ENCODE data around the gene TMOD1.
A peak's percentile ranks its signal among the peaks of the same experiment; 100 is the strongest.

TMOD1 gene

DNA sequence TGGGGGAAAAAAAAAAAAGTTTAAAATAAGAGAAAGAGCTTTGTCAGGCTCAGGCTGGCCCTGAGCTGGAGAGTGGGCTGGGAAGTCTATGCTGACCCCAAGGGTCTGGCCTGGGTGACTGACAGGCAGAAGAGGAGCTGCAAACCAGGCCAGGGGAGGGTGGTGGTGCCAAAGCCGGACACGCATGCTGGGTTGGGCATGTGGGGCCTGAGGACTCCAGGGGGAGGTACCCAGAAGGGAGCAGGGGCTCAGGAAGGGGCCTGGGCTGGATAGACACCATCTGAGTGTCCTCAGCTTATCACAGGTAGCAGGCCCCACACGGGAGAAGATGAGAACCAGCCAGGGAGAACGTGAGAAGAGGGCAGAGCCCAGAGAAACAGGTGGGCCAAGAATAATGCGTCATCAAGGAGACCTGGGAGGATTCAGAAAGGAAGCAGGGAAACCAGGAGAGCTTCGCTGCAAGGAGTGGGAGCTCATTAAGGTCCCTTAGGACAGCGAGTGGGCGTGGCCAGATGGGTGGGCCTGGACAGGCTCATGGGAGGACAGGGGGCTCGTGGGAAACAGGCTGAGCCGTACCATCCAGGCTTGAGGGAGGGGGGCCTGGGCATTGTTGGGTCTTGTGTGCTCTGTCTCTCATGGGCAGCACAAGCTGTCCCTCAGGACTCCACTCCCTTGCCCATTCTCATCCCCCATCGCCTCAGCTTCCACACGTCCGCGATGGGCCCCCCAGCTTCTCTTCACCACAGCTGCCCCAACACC is 16.0 kb downstream of the TMOD1 start:
- no peak for DNase-seq (ENCODE audit: low read depth in 2 of 2)

GRCh38 chr9:97518166-97518908 is 16.9 kb downstream of the TMOD1 start:
- no peak for DNase-seq (ENCODE audit: low read depth in 2 of 2)

DNA sequence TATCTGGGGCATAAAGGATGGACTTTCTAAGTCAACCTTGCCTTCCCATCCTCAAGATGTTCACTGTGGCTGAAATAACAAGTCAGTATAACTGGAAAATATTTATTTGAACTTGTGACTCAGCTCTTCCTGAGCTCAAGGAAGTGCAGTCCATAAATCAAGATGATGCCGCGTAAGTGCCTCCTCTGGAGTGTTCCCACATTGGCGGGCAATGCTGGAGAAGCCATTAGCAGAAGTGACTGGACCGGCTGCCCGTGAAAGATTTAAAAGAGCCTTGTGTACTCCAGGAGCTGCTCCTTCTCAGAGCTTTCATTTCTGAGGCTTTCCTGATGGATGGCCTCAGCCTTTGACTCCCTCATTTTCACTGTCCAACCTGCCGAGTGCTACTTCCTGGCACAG is 17.4 kb downstream of the TMOD1 start:
- no peak for DNase-seq (ENCODE audit: low read depth in 2 of 2)

DNA sequence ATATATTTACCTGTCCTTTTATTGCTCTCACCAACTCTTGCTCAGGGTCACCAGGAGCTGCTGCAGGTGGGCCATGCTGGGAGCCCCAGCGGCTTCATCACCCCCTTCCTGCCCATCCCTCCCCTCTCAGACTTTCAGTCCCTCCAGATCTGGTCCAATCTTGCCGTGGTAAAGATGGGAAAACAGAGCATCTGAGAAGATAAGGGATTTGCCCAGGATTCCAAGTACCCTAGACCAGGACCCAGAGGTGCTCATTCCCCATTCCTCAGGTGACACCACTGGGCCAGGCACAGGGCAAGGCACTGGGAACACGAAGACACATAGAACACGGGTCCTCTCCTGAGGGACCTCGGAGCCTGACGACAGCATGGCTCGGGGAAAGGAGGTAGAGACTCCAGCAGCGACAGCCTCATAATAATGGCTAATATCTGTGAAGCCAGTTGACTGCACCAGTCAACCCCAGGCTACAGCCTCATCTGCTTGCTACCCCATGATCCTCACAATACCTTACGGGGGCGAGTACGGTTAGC is 18.0 kb downstream of the TMOD1 start:
- no peak for DNase-seq (ENCODE audit: low read depth in 2 of 2)

DNA sequence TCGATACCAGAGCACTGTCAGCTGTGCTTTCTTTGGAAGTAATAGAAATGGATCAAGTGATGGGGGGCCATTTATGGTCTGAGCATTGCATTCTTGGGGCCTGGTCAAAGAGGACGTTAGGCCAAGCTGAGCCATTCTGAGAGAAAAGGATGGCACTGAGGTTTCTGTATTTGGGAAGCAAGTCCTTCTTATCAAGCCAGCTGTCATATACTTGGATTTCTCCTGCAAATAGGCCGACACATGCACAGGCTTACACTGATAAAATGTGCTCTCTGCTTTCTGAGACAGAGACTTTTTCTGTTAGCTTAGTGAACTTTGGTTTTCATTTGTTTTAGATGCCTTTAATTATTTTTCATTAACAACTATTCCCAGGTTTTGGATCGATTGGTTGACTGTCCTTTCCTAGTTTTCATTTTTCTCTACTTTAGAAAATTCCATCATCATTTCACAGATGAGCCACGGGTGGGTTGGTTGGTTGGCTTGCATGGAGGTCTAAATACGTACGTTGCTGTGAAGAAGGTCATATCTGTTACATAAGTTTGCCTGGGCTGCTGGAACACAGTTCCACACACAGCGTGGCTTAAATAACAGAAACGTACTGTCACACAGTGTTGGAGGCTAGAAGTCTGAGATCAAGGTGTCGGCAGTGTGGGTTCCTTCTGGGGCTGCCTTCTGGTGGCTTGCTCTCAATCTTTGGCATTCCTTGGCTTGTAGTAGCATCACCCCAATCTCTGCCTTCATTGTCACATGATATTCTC is 20.3 kb downstream of the TMOD1 start:
- DNase-seq (ENCODE audit: low read depth in 2 of 2): no peak

- no peak for DNase-seq (ENCODE audit: low read depth in 2 of 2)
Measured at GRCh38 chr9:97524424-97524823, 23.0 kb downstream of the TMOD1 start.

DNA sequence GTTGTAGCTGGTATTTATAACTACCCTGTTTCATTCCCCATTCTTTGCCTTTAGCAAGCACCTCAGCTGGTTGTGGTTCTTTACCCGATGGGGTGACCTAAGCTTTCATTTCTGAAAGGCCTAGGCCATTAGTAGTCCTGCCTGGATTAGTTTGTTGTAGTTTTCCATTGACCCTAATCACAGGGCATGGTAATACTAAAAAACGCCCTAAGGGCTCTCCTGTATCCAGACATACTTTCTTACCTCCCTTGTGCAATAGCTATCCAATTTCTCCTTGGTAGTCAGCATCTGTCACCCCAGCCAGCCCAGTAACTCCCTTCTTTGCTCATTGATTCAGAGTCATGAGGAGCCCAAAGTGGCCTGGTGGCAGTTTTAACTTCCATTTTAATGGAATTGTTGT is 24.0 kb downstream of the TMOD1 start:
- DNase-seq (ENCODE audit: low read depth in 2 of 2): no peak

- DNase-seq (ENCODE audit: low read depth in 2 of 2): no peak
Measured at GRCh38 chr9:97526895-97527575, 25.6 kb downstream of the TMOD1 start.

DNA sequence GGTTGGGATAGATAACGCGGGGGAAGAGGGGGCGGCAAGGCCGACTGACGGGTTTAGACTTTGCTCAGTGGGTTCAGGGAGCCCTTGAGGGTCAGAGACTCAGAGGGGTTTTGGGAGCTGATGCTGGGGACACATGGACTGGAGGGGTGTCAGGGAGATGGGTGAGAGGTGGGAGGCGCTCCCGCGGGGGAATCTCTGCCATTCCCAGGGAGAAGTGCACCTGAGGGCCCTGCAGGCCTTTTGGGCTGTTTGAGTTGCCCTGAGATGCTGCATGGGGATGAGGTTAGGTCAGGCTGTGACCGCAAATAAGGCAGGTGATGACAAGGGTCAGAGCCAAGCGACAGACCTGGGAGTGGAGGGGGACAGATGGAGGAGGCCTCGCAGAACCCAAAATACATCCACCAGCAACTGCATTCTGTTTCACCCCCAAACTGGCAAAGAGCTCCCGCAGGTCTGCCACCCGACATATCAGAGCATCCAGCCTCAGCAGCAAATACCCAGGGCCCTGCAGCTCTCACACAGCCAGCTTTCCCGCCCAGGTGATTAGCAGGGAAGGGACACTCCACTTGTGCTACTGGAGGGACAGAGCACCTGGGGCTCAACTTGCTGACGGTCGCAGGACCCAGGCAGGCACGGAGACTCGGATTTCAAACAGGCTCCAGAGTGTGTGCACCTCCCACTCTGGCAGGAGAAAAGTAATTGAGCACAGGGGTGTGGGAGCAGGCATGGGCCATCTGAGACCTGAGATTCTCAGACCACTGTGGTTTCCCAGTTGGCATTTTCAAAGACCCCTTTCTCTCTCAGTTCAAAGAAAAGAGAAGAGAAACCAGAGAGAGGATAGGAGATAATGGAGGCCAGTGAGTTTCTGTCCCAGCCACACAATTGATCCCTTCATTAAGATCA is 26.4 kb downstream of the TMOD1 start:
- DNase-seq (ENCODE audit: low read depth in 2 of 2): no peak

DNA sequence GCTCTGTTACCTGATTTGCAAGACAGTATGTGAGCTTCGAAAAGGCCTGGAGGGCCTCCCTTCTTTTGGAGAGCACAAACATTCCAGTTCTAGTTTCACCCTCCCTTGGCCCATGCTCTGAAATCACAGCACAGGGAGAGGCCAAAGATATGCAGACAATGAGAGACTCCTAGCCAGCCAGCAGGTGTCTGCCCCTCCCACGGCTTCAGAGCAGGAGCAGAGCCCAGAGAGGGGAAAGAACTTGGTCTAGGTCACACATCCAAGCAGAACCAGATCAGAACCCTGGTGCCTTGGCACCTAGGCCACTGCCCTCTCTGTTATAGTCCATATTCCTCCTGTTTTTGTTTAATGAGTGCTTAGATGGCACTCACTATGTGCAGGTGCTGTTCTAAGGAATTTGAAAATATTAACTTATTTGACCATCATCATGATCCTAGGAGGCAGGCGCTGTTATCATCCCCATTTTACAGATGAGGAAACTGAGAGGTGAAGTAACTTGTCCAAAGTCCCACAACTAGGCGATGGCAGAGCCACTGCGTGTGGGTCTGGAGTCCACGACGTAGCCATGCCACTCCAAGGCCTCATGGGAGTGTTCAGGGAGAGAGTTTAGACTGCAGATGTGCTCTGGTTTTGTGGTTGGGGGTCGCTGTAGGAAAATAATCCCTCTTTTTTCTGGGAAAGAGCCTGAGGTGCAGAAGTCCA is 27.2 kb downstream of the TMOD1 start:
- DNase-seq (ENCODE audit: low read depth in 2 of 2): no peak

GRCh38 chr9:97529363-97530076 is 28.1 kb downstream of the TMOD1 start:
- peak in 1 of 2 donors; percentile 8 for DNase-seq (ENCODE audit: low read depth in 2 of 2)

GRCh38 chr9:97531888-97532376 is 30.5 kb downstream of the TMOD1 start:
- DNase-seq (ENCODE audit: low read depth in 2 of 2): no peak

DNA sequence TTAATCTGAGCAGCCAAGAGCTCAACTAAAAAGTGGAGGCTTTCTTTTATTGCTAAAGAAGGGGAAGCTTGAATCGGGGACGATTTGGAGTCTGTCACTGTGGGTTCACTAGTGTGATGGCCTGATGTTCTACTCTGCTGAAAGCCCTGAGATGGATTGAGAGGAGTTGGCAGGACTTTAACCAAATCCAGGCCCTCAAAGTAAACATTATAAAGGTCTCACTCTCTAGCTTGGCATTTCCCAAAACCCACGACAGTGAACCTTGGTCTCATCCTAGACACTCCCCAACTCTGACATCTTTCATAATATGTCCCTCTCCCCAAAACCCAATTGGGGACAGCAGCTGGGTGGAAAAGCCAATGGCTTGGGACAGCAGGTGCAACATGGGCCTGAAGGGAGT is 32.7 kb downstream of the TMOD1 start:
- no peak for DNase-seq (ENCODE audit: low read depth in 2 of 2)

GRCh38 chr9:97534961-97535594 is 33.6 kb downstream of the TMOD1 start:
- DNase-seq (ENCODE audit: low read depth in 2 of 2): no peak

DNA sequence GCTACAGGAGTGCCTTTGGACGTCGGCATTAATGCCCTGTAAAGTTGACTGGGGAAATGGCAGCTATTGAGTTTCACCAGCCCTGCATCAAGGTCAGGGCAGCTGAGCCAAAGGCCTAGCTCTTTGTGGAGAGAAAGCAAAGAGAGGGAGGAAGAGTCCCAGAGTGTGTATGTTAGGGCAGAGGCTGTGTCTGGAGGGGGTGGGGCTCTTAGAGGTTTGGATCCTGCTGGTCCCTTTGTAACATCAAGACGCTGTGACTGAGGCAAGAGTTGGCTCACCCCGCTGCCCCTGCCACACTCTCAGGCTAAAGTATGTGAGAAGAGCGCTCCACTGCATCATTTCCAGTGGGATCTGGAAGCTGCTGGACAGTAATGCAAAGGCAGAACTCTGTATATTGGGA is 34.3 kb downstream of the TMOD1 start:
- DNase-seq (ENCODE audit: low read depth in 2 of 2): no peak

DNA sequence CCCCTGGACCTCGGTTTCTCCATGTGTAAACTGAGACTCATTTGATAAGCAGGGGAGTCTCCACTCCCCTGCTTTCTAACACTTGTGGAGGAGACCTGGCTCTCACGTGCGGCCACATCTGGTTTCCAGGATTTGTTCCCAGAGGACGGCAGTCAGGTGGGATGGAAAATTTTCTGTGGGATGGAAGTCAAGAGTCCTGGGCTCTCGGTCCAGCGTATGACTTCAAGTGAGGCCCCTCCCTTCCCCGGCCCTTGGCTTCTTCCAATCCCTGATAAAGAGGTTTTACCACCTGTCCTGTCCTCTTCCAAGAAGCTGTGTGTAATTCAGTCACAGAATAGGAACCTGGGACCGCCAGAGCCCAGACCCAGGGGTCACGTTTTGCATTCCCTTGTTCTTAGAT is 35.0 kb downstream of the TMOD1 start:
- DNase-seq (ENCODE audit: low read depth in 2 of 2): no peak

GRCh38 chr9:97543561-97543960 is 42.1 kb downstream of the TMOD1 start:
- no peak for DNase-seq (ENCODE audit: low read depth in 2 of 2)

DNA sequence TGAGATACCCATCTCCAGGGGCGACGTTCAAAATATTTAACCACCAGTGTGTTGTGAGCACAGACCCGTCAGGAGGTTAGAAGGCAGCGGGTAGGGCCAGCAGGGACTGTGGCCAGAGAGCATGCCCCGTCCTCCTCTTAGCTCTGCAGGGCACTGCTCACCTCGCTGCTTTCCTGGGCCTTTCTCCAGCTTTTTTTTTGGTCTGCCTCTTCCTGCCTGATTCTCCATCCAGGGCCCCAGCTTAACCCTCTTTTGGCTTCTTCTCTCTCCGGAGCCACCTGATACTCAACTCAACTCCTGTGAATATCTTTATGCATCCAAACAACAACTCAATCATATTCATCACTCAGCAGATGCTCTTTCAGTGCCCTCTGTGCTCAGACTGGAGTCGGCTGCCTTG is 44.0 kb downstream of the TMOD1 start:
- no peak for DNase-seq (ENCODE audit: low read depth in 2 of 2)

All from stimulated activated CD8-positive, alpha-beta memory T cell treated with anti-CD3 and anti-CD28 coated beads, Interleukin-15, amount 100 ng/mL, for 48 hours (primary cell).